ENCODE data around the gene YIPF5. TPM values are rescaled to one million over a fixed set of nuclear protein-coding genes. Genes with fewer than 3 reads are reported as not detected.
A peak's percentile ranks its signal among the peaks of the same experiment; 100 is the strongest.

Gene YIPF5
- polyA plus RNA-seq, 6 donors from 2014 or later, result 39.7 to 54.3 (median 46.3) TPM

GRCh38 chr5:144166696-144167095, 3.8 kb downstream of the YIPF5 start:
- DNase-seq, result no peak
- Mint-ChIP-seq H3K4me3 (peak overlapping the region in 1 of 8 donors; percentile 37), H3K4me1 (peaks cover 17 to 24% (median 20%) of the 10 kb centered on the region in 3 donors), H3K9me3 (peaks cover 0 to 4% (median 0%) of the 10 kb centered on the region in 7 donors), H3K27ac (no peak overlapping the region), H3K36me3 (peaks cover 14 to 15% of the 10 kb centered on the region in 2 donors), H3K27me3 (no peaks in the 10 kb centered on the region)
- ATAC-seq (ENCODE audit: low read depth in 2 of 2), result no peak

- ATAC-seq (ENCODE audit: low read depth in 2 of 2) (no peak), DNase-seq (no peak)
- no peaks in the 10 kb centered on the region for H3K4me1 Mint-ChIP-seq
- peaks cover 7 to 15% of the 10 kb centered on the region in 2 donors for H3K36me3 Mint-ChIP-seq
- peak overlapping the region in 1 of 6 donors; percentile 68 for H3K27ac Mint-ChIP-seq
- no peaks in the 10 kb centered on the region for H3K27me3 Mint-ChIP-seq
- H3K4me3 Mint-ChIP-seq, result no peak overlapping the region
- H3K9me3 Mint-ChIP-seq, result no peaks in the 10 kb centered on the region
These were observed 7.8 kb downstream of the YIPF5 start for GRCh38 chr5:144162686-144163085.

GRCh38 chr5:144156767-144157171, 13.7 kb downstream of the YIPF5 start:
- Mint-ChIP-seq H3K4me3 (no peak overlapping the region), H3K4me1 (no peaks in the 10 kb centered on the region), H3K27me3 (no peaks in the 10 kb centered on the region), H3K9me3 (no peaks in the 10 kb centered on the region), H3K36me3 (no peaks in the 10 kb centered on the region), H3K27ac (peak overlapping the region in 1 of 6 donors; percentile 15)
- ATAC-seq (ENCODE audit: low read depth in 2 of 2) (no peak), DNase-seq (no peak)

- no peaks in the 10 kb centered on the region for H3K9me3 Mint-ChIP-seq
- no peaks in the 10 kb centered on the region for H3K27me3 Mint-ChIP-seq
- no peak overlapping the region for H3K27ac Mint-ChIP-seq
- H3K4me3 Mint-ChIP-seq, result no peak overlapping the region
- ATAC-seq (ENCODE audit: low read depth in 2 of 2), result no peak
- no peaks in the 10 kb centered on the region for H3K4me1 Mint-ChIP-seq
- no peak for DNase-seq
- no peaks in the 10 kb centered on the region for H3K36me3 Mint-ChIP-seq
These were observed 19.4 kb downstream of the YIPF5 start for GRCh38 chr5:144151026-144151425.

GRCh38 chr5:144144956-144145751, 25.3 kb downstream of the YIPF5 start:
- H3K4me1 Mint-ChIP-seq, result peaks cover 15 to 18% (median 16%) of the 10 kb centered on the region in 3 donors
- H3K4me3 Mint-ChIP-seq, result no peak overlapping the region
- no peak overlapping the region for H3K27ac Mint-ChIP-seq
- no peak for DNase-seq
- H3K27me3 Mint-ChIP-seq, result peaks cover 0 to 8% (median 4%) of the 10 kb centered on the region in 3 donors
- H3K9me3 Mint-ChIP-seq, result no peaks in the 10 kb centered on the region
- no peaks in the 10 kb centered on the region for H3K36me3 Mint-ChIP-seq
- no peak for ATAC-seq (ENCODE audit: low read depth in 2 of 2)

- ATAC-seq (ENCODE audit: low read depth in 2 of 2), result no peak
- peaks cover 15 to 18% (median 16%) of the 10 kb centered on the region in 3 donors for H3K4me1 Mint-ChIP-seq
- no peaks in the 10 kb centered on the region for H3K9me3 Mint-ChIP-seq
- no peak overlapping the region for H3K27ac Mint-ChIP-seq
- H3K36me3 Mint-ChIP-seq, result no peaks in the 10 kb centered on the region
- H3K27me3 Mint-ChIP-seq, result peaks cover 0 to 8% (median 4%) of the 10 kb centered on the region in 3 donors
- no peak overlapping the region for H3K4me3 Mint-ChIP-seq
- no peak for DNase-seq
These were observed 26.8 kb downstream of the YIPF5 start for GRCh38 chr5:144143625-144144024.

- Mint-ChIP-seq H3K27me3 (peaks cover 0 to 8% (median 4%) of the 10 kb centered on the region in 3 donors), H3K27ac (peak overlapping the region in 1 of 6 donors; percentile 76), H3K36me3 (no peaks in the 10 kb centered on the region), H3K9me3 (no peaks in the 10 kb centered on the region), H3K4me3 (peak overlapping the region in 2 of 8 donors; percentile 1 to 39), H3K4me1 (peaks cover 15 to 18% (median 16%) of the 10 kb centered on the region in 3 donors)
- ATAC-seq (ENCODE audit: low read depth in 2 of 2), result peak in 1 of 2 donors; percentile 34
- DNase-seq, result no peak
These were observed 27.7 kb downstream of the YIPF5 start for GRCh38 chr5:144142824-144143162.

GRCh38 chr5:144142139-144142823, 28.2 kb downstream of the YIPF5 start:
- DNase-seq (peak; percentile 33), ATAC-seq (ENCODE audit: low read depth in 2 of 2) (peak; percentile 89 to 91)
- Mint-ChIP-seq H3K27ac (peak overlapping the region in 5 of 6 donors; percentile 20 to 87 (median 48)), H3K4me1 (peaks cover 15 to 18% (median 16%) of the 10 kb centered on the region in 3 donors), H3K9me3 (no peaks in the 10 kb centered on the region), H3K36me3 (no peaks in the 10 kb centered on the region), H3K4me3 (peak overlapping the region in 3 of 8 donors; percentile 39 to 64 (median 59)), H3K27me3 (peaks cover 0 to 8% (median 4%) of the 10 kb centered on the region in 3 donors)

GRCh38 chr5:144141585-144141984, 28.9 kb downstream of the YIPF5 start:
- Mint-ChIP-seq H3K4me3 (peak overlapping the region in 1 of 8 donors; percentile 26), H3K27me3 (peaks cover 0 to 8% (median 4%) of the 10 kb centered on the region in 3 donors), H3K27ac (peak overlapping the region in 2 of 6 donors; percentile 76 to 81), H3K9me3 (no peaks in the 10 kb centered on the region), H3K4me1 (peaks cover 15 to 18% (median 16%) of the 10 kb centered on the region in 3 donors), H3K36me3 (no peaks in the 10 kb centered on the region)
- ATAC-seq (ENCODE audit: low read depth in 2 of 2), result no peak
- no peak for DNase-seq

- no peaks in the 10 kb centered on the region for H3K9me3 Mint-ChIP-seq
- peaks cover 8 to 18% (median 13%) of the 10 kb centered on the region in 3 donors for H3K27me3 Mint-ChIP-seq
- no peak overlapping the region for H3K27ac Mint-ChIP-seq
- no peak overlapping the region for H3K4me3 Mint-ChIP-seq
- H3K4me1 Mint-ChIP-seq, result peaks cover 15 to 18% (median 16%) of the 10 kb centered on the region in 3 donors
- no peaks in the 10 kb centered on the region for H3K36me3 Mint-ChIP-seq
- no peak for ATAC-seq (ENCODE audit: low read depth in 2 of 2)
- no peak for DNase-seq
These were observed 30.9 kb downstream of the YIPF5 start for GRCh38 chr5:144139586-144139985.

- no peak for DNase-seq
- peaks cover 12 to 20% (median 13%) of the 10 kb centered on the region in 3 donors for H3K27me3 Mint-ChIP-seq
- ATAC-seq (ENCODE audit: low read depth in 2 of 2), result no peak
- no peaks in the 10 kb centered on the region for H3K4me1 Mint-ChIP-seq
- H3K4me3 Mint-ChIP-seq, result no peak overlapping the region
- H3K27ac Mint-ChIP-seq, result no peak overlapping the region
- H3K9me3 Mint-ChIP-seq, result peaks cover 0 to 7% (median 0%) of the 10 kb centered on the region in 7 donors
- no peaks in the 10 kb centered on the region for H3K36me3 Mint-ChIP-seq
These were observed 35.2 kb downstream of the YIPF5 start for GRCh38 chr5:144135113-144135762.

GRCh38 chr5:144134194-144134826, 36.1 kb downstream of the YIPF5 start:
- no peaks in the 10 kb centered on the region for H3K36me3 Mint-ChIP-seq
- peaks cover 0 to 7% (median 0%) of the 10 kb centered on the region in 7 donors for H3K9me3 Mint-ChIP-seq
- ATAC-seq (ENCODE audit: low read depth in 2 of 2) (no peak), DNase-seq (no peak)
- H3K27ac Mint-ChIP-seq, result no peak overlapping the region
- no peaks in the 10 kb centered on the region for H3K4me1 Mint-ChIP-seq
- H3K27me3 Mint-ChIP-seq, result peaks cover 12 to 20% (median 13%) of the 10 kb centered on the region in 3 donors
- H3K4me3 Mint-ChIP-seq, result no peak overlapping the region

GRCh38 chr5:144133050-144133633, 37.3 kb downstream of the YIPF5 start:
- no peak for DNase-seq
- Mint-ChIP-seq H3K27ac (no peak overlapping the region), H3K9me3 (peaks cover 0 to 7% (median 0%) of the 10 kb centered on the region in 7 donors), H3K27me3 (peaks cover 12 to 28% (median 13%) of the 10 kb centered on the region in 3 donors), H3K4me3 (no peak overlapping the region), H3K36me3 (no peaks in the 10 kb centered on the region), H3K4me1 (no peaks in the 10 kb centered on the region)
- ATAC-seq (ENCODE audit: low read depth in 2 of 2), result no peak
